Naive B cell (primary cell): ENCODE data around the gene LIMA1. TPM values are rescaled to one million over a fixed set of nuclear protein-coding genes. Genes with fewer than 3 reads are reported as not detected.
A peak's percentile ranks its signal among the peaks of the same experiment; 100 is the strongest.
"Not testable (repeated sequence)": the region's sequence is repeated elsewhere in the genome, so short reads cannot be mapped to it uniquely, and the experiment has no call there.

Experiments
- ATAC-seq, 2 donors: fragments of 150-1000 bp; cut with Tn5 transposase; 2 replicates each; pipeline ENCODE4 v1.10.0; 2021; ENCODE audit warnings: low read depth in 2 of 2, mild to moderate bottlenecking in 2 of 2, moderate library complexity in 2 of 2
- DNase-seq: peaks from one replicate; pipeline ENCODE4 v3.0.0; 2022
- H3K27ac Mint-ChIP-seq, 6 donors: one replicate each; pipeline ENCODE4 v1.8.0; 2020 to 2022; ENCODE audit warnings: mild to moderate bottlenecking in 6 of 6, mixed read lengths in 6 of 6, moderate library complexity in 5 of 6, inconsistent platforms in 2 of 6
- H3K27me3 Mint-ChIP-seq, 3 donors: one replicate each; pipeline ENCODE4 v1.8.0; 2021 to 2022; ENCODE audit warnings: mixed read lengths in 3 of 3, mild to moderate bottlenecking in 1 of 3
- H3K36me3 Mint-ChIP-seq, 2 donors: one replicate each; pipeline ENCODE4 v1.8.0; 2020 to 2022; ENCODE audit warnings: mixed read lengths in 2 of 2, inconsistent platforms in 1 of 2, mild to moderate bottlenecking in 1 of 2
- H3K4me1 Mint-ChIP-seq, 3 donors: one replicate each; pipeline ENCODE4 v1.8.0; 2020 to 2022; ENCODE audit warnings: mixed read lengths in 3 of 3, inconsistent platforms in 1 of 3, mild to moderate bottlenecking in 1 of 3, moderate library complexity in 1 of 3
- H3K4me3 Mint-ChIP-seq, 8 donors: one replicate each; pipeline ENCODE4 v1.8.0; 2020 to 2022; ENCODE audit warnings: mild to moderate bottlenecking in 8 of 8, mixed read lengths in 8 of 8, moderate library complexity in 8 of 8, inconsistent platforms in 2 of 8
- H3K9me3 Mint-ChIP-seq, 7 donors: one replicate each; pipeline ENCODE4 v1.8.0; 2020 to 2022; ENCODE audit warnings: mixed read lengths in 7 of 7, mild to moderate bottlenecking in 5 of 7, inconsistent platforms in 2 of 7, moderate library complexity in 1 of 7
- polyA plus RNA-seq, 6 donors: library from polyadenylated mRNA; unstranded; fragments of 300-500 nt; fragmentation: Illumina TruSeq; gene quantifications; one replicate each; pipeline ENCODE4 v1.2.3, GENCODE V29; 2021; ENCODE audit warnings: low read depth in 6 of 6

Gene LIMA1
- 1 to 10 TPM in 4 of 6 donors, under 1 TPM in 2; 0.48 to 2.1 (median 1.5) TPM for polyA plus RNA-seq

DNA sequence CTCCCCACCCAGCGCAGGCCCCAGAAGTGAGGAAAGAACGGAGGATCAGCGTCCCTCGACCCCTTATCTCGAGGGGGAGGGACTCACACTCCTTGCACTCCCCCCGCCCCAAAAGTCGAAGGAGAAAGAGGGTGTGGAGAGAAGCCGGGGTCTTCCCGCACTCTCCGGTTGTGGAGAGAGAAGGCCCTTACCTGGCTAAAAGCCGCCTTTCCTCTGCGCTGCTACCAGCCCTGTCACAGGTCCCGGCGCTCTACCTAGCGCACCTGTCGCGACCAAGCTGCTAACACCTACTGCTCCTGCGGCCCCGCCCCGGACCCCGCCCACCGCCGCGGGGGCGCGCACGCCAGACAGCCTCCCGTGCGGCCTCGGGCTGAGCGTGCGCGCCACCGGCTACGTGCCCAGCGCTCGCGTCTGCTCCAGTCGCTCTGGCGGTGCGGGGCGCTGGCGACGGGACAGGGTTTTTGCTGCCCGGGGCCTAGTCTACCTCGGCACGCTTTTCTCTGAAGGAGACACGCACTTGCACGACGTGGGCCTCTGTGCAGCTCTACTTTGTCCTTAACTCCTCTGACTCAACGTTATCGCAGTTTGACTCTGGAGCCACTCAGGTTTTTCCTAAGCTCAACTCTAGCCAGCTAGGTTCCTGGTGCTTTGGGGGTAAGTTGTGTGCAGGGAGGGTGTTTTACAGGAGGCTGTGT, at the start of gene LIMA1:
Gene LIMA1 (minus strand): TSS at position 292 of the 695 bp plus-strand sequence. CDS start 34,769 bp downstream, outside the sequence.
- peaks cover 0 to 6% (median 0%) of the 10 kb centered on the region in 3 donors for H3K27me3 Mint-ChIP-seq
- no peaks in the 10 kb centered on the region for H3K36me3 Mint-ChIP-seq
- peak within 1 kb of the TSS; percentile 63 to 91 (median 76) for H3K27ac Mint-ChIP-seq
- DNase-seq (peak; percentile 89), ATAC-seq (peak; percentile 96)
- H3K4me1 Mint-ChIP-seq: peaks cover 6 to 19% (median 7%) of the 10 kb centered on the region in 3 donors
- no peaks in the 10 kb centered on the region for H3K9me3 Mint-ChIP-seq
- peak within 1 kb of the TSS; percentile 87 to 97 (median 95) for H3K4me3 Mint-ChIP-seq

DNA sequence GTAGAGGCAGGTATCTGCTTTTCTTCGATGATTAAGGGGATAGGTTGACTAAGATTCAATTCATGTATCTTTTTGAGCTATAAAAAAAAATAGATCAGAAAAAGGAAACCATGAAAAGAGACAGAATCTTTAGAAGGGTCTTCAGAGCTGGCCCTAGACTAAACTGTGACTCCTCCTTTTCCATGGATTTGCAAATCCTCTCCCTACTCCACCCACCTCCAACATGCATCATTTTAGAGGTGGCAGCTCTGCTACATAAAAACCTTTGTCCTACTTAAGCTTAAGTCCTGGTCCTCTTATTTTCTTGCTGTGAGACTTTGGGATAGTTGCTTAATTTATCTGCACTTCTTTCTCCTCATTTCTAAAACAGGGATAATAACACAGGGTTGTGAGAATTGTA, 48.4 kb upstream of the LIMA1 start:
- Mint-ChIP-seq H3K27ac (no peak overlapping the region), H3K4me3 (no peak overlapping the region), H3K4me1 (no peaks in the 10 kb centered on the region), H3K27me3 (no peaks in the 10 kb centered on the region), H3K9me3 (no peaks in the 10 kb centered on the region), H3K36me3 (no peaks in the 10 kb centered on the region)
- ATAC-seq (no peak), DNase-seq (no peak)

DNA sequence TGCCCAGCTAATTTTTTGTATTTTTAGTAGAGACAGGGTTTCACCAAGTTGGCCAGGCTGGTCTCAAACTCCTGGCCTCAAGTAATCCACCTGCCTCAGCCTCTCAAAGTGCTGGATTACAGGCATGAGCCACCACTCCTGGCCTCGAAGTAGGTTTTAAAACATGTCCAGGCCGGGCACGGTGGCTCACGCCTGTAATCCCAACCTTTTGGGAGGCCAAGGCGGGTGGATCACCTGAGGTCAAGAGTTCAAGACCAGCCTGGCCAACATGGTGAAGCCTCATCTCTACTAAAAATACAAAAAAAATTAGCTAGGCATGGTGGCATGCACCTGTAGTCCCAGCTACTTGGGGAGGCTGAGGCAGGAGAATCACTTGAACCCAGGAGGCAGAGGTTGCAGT, 45.3 kb upstream of the LIMA1 start:
- H3K4me1 Mint-ChIP-seq, H3K9me3 Mint-ChIP-seq, ATAC-seq: not testable (repeated sequence)

DNA sequence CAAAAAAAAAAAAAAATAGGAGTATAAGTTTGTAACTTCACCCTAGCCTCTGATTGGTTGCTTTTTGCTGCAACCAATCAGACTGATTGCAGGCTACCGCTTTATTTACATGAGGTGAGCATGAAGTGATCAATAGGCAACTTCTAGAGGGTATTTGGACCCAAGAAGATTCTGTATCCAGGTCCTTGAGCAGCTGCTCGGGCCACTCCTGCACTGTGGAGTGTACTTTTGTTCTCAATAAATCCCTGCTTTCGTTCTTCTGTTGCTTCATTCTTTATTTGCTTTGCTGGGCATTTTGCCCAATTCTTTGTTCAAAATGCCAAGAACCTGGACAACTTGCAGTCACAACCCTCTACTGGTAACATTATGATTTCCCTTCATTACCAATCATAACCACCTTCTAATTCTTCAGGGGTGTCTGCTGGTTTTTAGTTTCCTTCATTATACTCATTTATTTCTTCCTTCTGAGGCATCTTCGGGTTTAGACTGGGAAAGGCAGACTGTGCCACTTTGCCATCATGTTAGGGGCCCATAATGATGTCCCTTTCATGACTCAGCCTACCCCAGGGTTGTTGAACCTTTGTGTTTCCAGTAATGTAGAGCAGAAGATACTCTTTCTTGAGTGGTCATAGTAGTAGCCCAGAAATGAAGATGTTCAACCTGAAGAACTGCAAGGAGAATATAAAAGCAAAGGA, 43.4 kb upstream of the LIMA1 start:
- Mint-ChIP-seq H3K27me3 (no peaks in the 10 kb centered on the region), H3K27ac (no peak overlapping the region), H3K4me3 (no peak overlapping the region), H3K36me3 (peaks cover 0 to 5% of the 10 kb centered on the region in 2 donors), H3K4me1 (no peaks in the 10 kb centered on the region), H3K9me3 (no peaks in the 10 kb centered on the region)
- DNase-seq (no peak), ATAC-seq (no peak)

More for the DNA sequence above, 45.3 kb upstream of the LIMA1 start:
- H3K27me3 Mint-ChIP-seq, DNase-seq, H3K4me3 Mint-ChIP-seq, H3K27ac Mint-ChIP-seq, H3K36me3 Mint-ChIP-seq: not testable (repeated sequence)

GRCh38 chr12:50325890-50326391, 42.6 kb upstream of the LIMA1 start:
- peaks cover 0 to 5% of the 10 kb centered on the region in 2 donors for H3K36me3 Mint-ChIP-seq
- ATAC-seq (no peak), DNase-seq (no peak)
- H3K27ac Mint-ChIP-seq: no peak overlapping the region
- no peaks in the 10 kb centered on the region for H3K9me3 Mint-ChIP-seq
- no peaks in the 10 kb centered on the region for H3K4me1 Mint-ChIP-seq
- H3K4me3 Mint-ChIP-seq: no peak overlapping the region
- no peaks in the 10 kb centered on the region for H3K27me3 Mint-ChIP-seq

DNA sequence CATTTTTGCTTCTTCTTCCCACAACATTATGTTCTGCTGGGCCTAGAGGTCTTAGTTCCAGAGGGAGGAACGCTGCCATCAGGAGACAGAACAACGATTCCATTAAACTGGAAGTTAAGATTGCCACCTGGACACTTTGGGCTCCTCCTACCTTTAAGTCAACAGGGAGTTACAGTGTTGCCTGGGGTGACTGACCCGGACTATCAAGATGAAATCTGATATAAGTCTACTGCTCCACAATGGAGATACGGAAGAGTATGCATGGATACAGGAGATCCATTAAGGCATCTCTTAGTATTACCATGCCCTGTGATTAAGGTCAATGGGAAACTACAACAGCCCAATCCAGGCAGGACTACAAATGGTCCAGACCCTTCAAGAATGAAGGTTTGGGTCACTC, 41.5 kb upstream of the LIMA1 start:
- not testable (repeated sequence) for H3K27ac Mint-ChIP-seq, H3K4me1 Mint-ChIP-seq, ATAC-seq, H3K4me3 Mint-ChIP-seq, H3K9me3 Mint-ChIP-seq, H3K27me3 Mint-ChIP-seq, DNase-seq, H3K36me3 Mint-ChIP-seq

DNA sequence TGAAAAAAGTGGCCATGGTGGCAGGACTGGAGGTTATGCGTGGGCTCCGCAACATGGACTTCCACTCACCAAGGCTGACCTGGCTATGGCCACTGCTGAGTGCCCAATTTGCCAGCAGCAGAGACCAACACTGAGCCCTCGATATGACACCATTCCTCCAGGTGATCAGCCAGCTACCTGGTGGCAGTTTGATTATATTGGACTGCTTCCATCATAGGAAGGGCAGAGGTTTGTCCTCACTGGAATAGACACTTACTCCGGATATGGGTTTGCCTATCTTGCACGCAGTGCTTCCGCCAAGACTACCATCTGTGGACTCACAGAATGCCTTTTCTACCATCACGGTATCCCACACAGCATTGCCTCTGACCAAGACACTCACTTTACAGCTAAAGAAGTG, 40.8 kb upstream of the LIMA1 start:
- H3K4me3 Mint-ChIP-seq, DNase-seq, H3K27ac Mint-ChIP-seq, H3K27me3 Mint-ChIP-seq, H3K4me1 Mint-ChIP-seq, ATAC-seq, H3K9me3 Mint-ChIP-seq, H3K36me3 Mint-ChIP-seq: not testable (repeated sequence)

GRCh38 chr12:50322206-50322605, 38.9 kb upstream of the LIMA1 start:
- Mint-ChIP-seq H3K27me3 (no peaks in the 10 kb centered on the region), H3K4me1 (no peaks in the 10 kb centered on the region), H3K9me3 (no peaks in the 10 kb centered on the region), H3K36me3 (peaks cover 0 to 5% of the 10 kb centered on the region in 2 donors), H3K27ac (peak overlapping the region in 2 of 6 donors; percentile 5 to 7), H3K4me3 (no peak overlapping the region)
- ATAC-seq (no peak), DNase-seq (no peak)

DNA sequence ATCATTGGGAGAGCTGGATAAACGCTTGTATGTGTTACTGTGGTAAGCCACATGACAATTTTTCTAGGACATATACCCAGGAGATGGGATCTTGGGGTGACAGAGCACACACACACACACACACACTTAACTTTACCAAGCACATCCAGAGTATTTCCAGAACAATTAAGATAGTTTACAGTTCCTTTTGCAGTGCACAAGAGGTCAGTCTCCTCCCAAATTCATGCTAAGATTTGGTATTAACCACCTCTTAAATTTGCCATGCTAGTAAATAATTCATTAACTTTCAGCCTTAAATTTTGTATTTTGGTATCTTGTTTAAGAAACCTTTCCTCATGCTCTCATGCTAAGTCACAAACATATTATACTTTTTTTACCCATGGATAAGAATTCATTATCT, 33.9 kb upstream of the LIMA1 start:
- no peaks in the 10 kb centered on the region for H3K9me3 Mint-ChIP-seq
- no peak overlapping the region for H3K4me3 Mint-ChIP-seq
- H3K4me1 Mint-ChIP-seq: no peaks in the 10 kb centered on the region
- no peak for DNase-seq
- H3K27me3 Mint-ChIP-seq: no peaks in the 10 kb centered on the region
- no peaks in the 10 kb centered on the region for H3K36me3 Mint-ChIP-seq
- ATAC-seq: no peak
- no peak overlapping the region for H3K27ac Mint-ChIP-seq

GRCh38 chr12:50315803-50316202, 32.5 kb upstream of the LIMA1 start:
- H3K27me3 Mint-ChIP-seq: no peaks in the 10 kb centered on the region
- no peaks in the 10 kb centered on the region for H3K36me3 Mint-ChIP-seq
- H3K4me1 Mint-ChIP-seq: no peaks in the 10 kb centered on the region
- H3K27ac Mint-ChIP-seq: no peak overlapping the region
- DNase-seq (no peak), ATAC-seq (no peak)
- no peak overlapping the region for H3K4me3 Mint-ChIP-seq
- no peaks in the 10 kb centered on the region for H3K9me3 Mint-ChIP-seq

- H3K27ac Mint-ChIP-seq: no peak overlapping the region
- ATAC-seq: no peak
These were observed 31.5 kb upstream of the LIMA1 start for GRCh38 chr12:50314636-50315312.

GRCh38 chr12:50313971-50314370, 30.7 kb upstream of the LIMA1 start:
- not testable (repeated sequence) for H3K9me3 Mint-ChIP-seq, H3K27ac Mint-ChIP-seq, H3K4me1 Mint-ChIP-seq, DNase-seq, H3K4me3 Mint-ChIP-seq, ATAC-seq, H3K36me3 Mint-ChIP-seq, H3K27me3 Mint-ChIP-seq

More at GRCh38 chr12:50314636-50315312, 31.5 kb upstream of the LIMA1 start:
- Mint-ChIP-seq H3K27me3 (no peaks in the 10 kb centered on the region), H3K4me3 (no peak overlapping the region), H3K36me3 (no peaks in the 10 kb centered on the region), H3K9me3 (no peaks in the 10 kb centered on the region), H3K4me1 (no peaks in the 10 kb centered on the region)
- DNase-seq: peak; percentile 3

DNA sequence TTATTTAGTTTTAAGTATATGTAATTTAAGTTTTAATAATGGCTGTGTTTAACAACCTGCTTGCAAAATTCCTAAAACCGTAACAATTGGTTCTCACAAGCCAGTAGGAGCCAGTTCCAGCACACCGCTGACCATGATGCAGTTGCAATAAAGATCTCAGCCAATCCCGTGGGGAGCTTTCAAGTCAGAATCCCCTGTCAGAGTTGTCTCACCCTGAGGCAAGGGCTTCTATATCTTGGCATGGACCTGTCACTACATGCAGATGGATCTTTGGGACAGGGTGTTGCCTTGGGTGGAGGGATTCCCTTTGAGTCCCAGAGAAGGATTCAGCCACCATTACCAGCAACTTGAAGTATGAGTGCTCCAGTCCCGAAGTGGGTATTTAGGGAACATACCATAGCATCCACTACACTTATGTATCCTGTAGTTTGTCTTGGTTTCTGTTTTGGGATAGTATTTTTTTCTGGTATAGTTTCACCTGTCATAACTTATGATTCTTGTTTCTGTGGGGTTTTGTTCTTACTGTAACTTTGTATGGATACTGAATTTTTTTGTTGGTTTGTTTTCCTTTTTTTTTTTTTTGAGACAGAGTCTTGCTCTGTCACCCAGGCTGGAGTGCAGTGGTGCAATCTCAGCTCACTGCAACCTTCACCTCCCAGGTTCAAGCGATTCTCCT, 30.1 kb upstream of the LIMA1 start:
- Mint-ChIP-seq H3K9me3 (no peaks in the 10 kb centered on the region), H3K27ac (no peak overlapping the region), H3K36me3 (no peaks in the 10 kb centered on the region), H3K4me3 (no peak overlapping the region), H3K27me3 (no peaks in the 10 kb centered on the region), H3K4me1 (no peaks in the 10 kb centered on the region)
- ATAC-seq: no peak
- no peak for DNase-seq
